SU-DHL-6 (cell line): ENCODE data around the gene AMMECR1.

Experiments
- H2AFZ ChIP-seq: fragments of 200-600 bp; sonication (generic); 2 replicates; pipeline ENCODE4 v1.6.1; 2014; ENCODE audit warnings: low read depth, mild to moderate bottlenecking, moderate library complexity, mixed read lengths, antibody characterized with exemption, low read length; ENCODE audit not compliant: severe bottlenecking
- H3F3A ChIP-seq: fragments of 200-600 bp; shearing (Covaris generic); 2 replicates; pipeline ENCODE4 v1.6.0; 2016; ENCODE audit warnings: antibody characterized with exemption, mild to moderate bottlenecking; ENCODE audit not compliant: insufficient read depth
- H3K27ac ChIP-seq: fragments of 200-600 bp; sonication (generic); 2 replicates; pipeline ENCODE4 v1.5.1; 2016; ENCODE audit warnings: low read depth, mild to moderate bottlenecking, low read length, moderate library complexity, mixed read lengths
- H3K27me3 ChIP-seq: fragments of 200-600 bp; sonication (generic), shearing (Covaris generic); 2 replicates; pipeline ENCODE4 v1.6.0; 2014; ENCODE audit warnings: mild to moderate bottlenecking, low read length
- H3K36me3 ChIP-seq: fragments of 200-600 bp; sonication (generic); 2 replicates; pipeline ENCODE4 v1.6.1; 2014; ENCODE audit warnings: mild to moderate bottlenecking, low read length, mixed read lengths
- H3K4me2 ChIP-seq: fragments of 300-600, 200-600 bp; shearing (Covaris generic), sonication (generic); 2 replicates; pipeline ENCODE4 v1.6.0; 2014; ENCODE audit warnings: low read length, low read depth, mild to moderate bottlenecking; ENCODE audit not compliant: poor library complexity, severe bottlenecking
- H3K4me3 ChIP-seq: fragments of 200-600 bp; sonication (generic); 2 replicates; pipeline ENCODE4 v1.5.1; 2014; ENCODE audit warnings: antibody characterized with exemption, low read length, mild to moderate bottlenecking, mixed read lengths; ENCODE audit not compliant: insufficient read depth, poor library complexity, severe bottlenecking
- H3K79me2 ChIP-seq: fragments of 200-600 bp; sonication (generic); 2 replicates; pipeline ENCODE4 v1.6.1; 2014; ENCODE audit warnings: mild to moderate bottlenecking, low read length, moderate library complexity; ENCODE audit not compliant: insufficient read depth
- H3K9ac ChIP-seq: fragments of 200-600 bp; sonication (generic); 2 replicates; pipeline ENCODE4 v1.7.0; 2014; ENCODE audit warnings: mild to moderate bottlenecking, low read length
- H3K9me2 ChIP-seq: fragments of 200-600 bp; sonication (generic); replicated peaks from 2 replicates; pipeline ENCODE4 v1.6.1; 2014; ENCODE audit warnings: low read length; ENCODE audit not compliant: insufficient read depth
- H3K9me3 ChIP-seq: fragments of 200-600 bp; sonication (generic); 2 replicates; pipeline ENCODE4 v1.6.1; 2014; ENCODE audit warnings: low read length, mixed read lengths; ENCODE audit not compliant: insufficient read depth
- H4K20me1 ChIP-seq: fragments of 200-600 bp; sonication (generic); 2 replicates; pipeline ENCODE4 v1.6.1; 2014; ENCODE audit warnings: low read depth, mild to moderate bottlenecking, antibody characterized with exemption, low read length, moderate library complexity, mixed read lengths
- EZH2phosphoT487 ChIP-seq: fragments of 200-600 bp; sonication (generic), shearing (Covaris generic); conservative IDR thresholded peaks from 2 replicates; pipeline ENCODE4 v1.6.1; 2018; ENCODE audit warnings: mild to moderate bottlenecking, antibody characterized with exemption, low read length, moderate library complexity, mixed read lengths
- TF ChIP-seq, protein P1 (sequence below): fragments of 200-600 bp; sonication (generic); IDR thresholded peaks from one replicate; pipeline ENCODE4 v1.5.1; 2017; ENCODE audit warnings: antibody characterized with exemption, mild to moderate bottlenecking, low read length, moderate library complexity; ENCODE audit not compliant: insufficient read depth, poor library complexity, severe bottlenecking

AMMECR1 gene

DNA sequence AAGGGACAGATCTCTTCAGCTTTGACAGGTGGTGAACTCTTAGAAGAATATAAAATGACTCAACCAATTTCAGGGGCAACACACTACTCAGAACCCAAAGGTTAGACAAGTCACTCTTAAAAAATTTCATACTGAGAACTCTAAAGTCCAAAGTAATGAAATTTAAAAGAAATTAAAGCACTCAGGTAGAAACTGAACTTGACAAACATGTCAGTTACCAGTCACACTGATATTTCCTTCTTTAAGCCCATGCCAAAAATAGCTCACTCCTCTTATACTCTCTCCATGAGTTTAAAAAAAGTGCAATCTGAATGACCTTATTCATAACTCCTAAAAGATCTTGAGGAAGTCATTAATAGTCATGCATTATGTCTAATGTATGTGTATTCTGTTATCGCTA, 40.3 kb downstream of the AMMECR1 start:
- Histone ChIP-seq H3K27me3 (no peaks in the 10 kb centered on the region), H3K9me2 (no peaks in the 10 kb centered on the region), H3K79me2 (0 out of 2 replicates have a peak, but pooled peaks cover 3% of the 10 kb centered on the region), H3K4me3 (no peak overlapping the region), H3K27ac (no peak overlapping the region), H3K36me3 (no peaks in the 10 kb centered on the region), H3K9ac (no peak overlapping the region), H4K20me1 (no peaks in the 10 kb centered on the region), H3K9me3 (no peaks in the 10 kb centered on the region), H3F3A (no peaks in the 10 kb centered on the region), H2AFZ (no peak overlapping the region), H3K4me2 (no peak overlapping the region)
- no peak for TF ChIP-seq EZH2phosphoT487
- TF ChIP-seq, protein P1, sequence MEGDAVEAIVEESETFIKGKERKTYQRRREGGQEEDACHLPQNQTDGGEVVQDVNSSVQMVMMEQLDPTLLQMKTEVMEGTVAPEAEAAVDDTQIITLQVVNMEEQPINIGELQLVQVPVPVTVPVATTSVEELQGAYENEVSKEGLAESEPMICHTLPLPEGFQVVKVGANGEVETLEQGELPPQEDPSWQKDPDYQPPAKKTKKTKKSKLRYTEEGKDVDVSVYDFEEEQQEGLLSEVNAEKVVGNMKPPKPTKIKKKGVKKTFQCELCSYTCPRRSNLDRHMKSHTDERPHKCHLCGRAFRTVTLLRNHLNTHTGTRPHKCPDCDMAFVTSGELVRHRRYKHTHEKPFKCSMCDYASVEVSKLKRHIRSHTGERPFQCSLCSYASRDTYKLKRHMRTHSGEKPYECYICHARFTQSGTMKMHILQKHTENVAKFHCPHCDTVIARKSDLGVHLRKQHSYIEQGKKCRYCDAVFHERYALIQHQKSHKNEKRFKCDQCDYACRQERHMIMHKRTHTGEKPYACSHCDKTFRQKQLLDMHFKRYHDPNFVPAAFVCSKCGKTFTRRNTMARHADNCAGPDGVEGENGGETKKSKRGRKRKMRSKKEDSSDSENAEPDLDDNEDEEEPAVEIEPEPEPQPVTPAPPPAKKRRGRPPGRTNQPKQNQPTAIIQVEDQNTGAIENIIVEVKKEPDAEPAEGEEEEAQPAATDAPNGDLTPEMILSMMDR, result no peak

DNA sequence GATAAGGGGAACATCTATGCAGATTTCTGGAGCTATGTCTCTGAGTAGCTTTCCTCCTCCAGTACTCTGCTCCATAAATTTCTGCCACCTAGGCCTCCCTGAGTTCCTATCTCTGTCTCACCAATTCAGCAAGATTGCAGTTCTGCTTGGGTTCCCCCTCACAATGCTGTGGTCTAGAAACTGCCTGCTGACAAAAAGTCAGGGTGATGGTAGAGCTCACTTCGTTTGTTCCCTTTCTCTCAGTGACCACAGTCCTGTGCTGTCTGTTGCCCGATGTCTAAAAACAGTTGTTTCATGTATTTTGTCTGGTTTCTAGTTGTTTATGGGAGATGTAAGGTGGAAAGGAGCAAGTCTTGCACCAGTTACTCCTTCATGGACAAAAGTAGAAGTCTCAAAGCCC, 41.1 kb downstream of the AMMECR1 start:
- Histone ChIP-seq H3K4me3 (no peak overlapping the region), H3K79me2 (0 out of 2 replicates have a peak, but pooled peaks cover 3% of the 10 kb centered on the region), H3F3A (no peaks in the 10 kb centered on the region), H3K36me3 (no peaks in the 10 kb centered on the region), H3K9me2 (no peaks in the 10 kb centered on the region), H2AFZ (no peak overlapping the region), H3K9ac (no peak overlapping the region), H3K9me3 (no peaks in the 10 kb centered on the region), H3K27me3 (no peaks in the 10 kb centered on the region), H3K27ac (no peak overlapping the region), H4K20me1 (no peaks in the 10 kb centered on the region), H3K4me2 (no peak overlapping the region)
- TF ChIP-seq, protein P1, result no peak
- TF ChIP-seq EZH2phosphoT487, result no peak

DNA sequence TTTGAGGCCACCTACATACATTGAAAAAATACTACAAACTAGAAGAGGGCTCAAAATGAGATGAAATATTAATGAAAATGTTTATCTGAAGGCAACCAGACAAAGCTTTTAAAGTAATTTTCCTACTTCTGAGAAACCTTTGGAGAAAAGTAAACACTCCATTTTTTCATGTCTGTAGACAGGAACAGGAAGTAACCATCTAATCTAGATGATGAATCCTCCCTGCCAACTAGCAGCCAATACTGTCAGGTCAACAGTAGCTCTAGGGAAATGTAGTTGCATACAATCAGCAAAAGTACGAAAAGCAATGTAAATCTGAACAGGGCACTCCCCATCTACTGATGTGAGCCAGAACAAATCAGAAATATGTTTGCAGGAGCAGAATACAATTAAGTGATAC, 49.0 kb downstream of the AMMECR1 start:
- Histone ChIP-seq H3K27ac (no peak overlapping the region), H4K20me1 (no peaks in the 10 kb centered on the region), H3K4me3 (no peak overlapping the region), H3K36me3 (no peaks in the 10 kb centered on the region), H3K9me3 (no peaks in the 10 kb centered on the region), H3K9ac (no peak overlapping the region), H3F3A (no peaks in the 10 kb centered on the region), H3K79me2 (no peaks in the 10 kb centered on the region), H3K9me2 (no peaks in the 10 kb centered on the region), H3K27me3 (no peaks in the 10 kb centered on the region), H2AFZ (no peak overlapping the region), H3K4me2 (no peak overlapping the region)
- no peak for TF ChIP-seq EZH2phosphoT487

DNA sequence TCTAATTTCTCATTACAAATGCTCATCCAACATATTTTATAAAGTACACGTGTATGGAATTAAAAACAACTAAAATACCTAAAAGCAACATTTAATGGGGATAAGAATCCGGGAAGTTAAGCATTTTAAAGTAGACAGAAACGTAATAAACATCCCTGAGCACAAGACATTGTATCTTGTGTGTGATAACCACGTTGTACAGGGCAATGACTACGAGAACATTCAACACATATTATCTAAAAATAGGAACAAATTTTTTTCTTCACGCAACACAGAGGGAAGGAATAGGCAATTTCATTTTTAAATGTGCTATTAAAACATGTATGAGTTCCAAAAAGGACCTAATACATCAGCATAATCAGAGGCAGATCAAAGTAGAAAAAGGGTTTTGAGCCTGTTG, 49.5 kb downstream of the AMMECR1 start:
- Histone ChIP-seq H3K27me3 (no peaks in the 10 kb centered on the region), H3K9ac (no peak overlapping the region), H3K4me2 (no peak overlapping the region), H3F3A (no peaks in the 10 kb centered on the region), H3K9me2 (no peaks in the 10 kb centered on the region), H2AFZ (no peak overlapping the region), H3K79me2 (no peaks in the 10 kb centered on the region), H3K36me3 (no peaks in the 10 kb centered on the region), H3K9me3 (no peaks in the 10 kb centered on the region), H3K27ac (no peak overlapping the region), H4K20me1 (no peaks in the 10 kb centered on the region), H3K4me3 (no peak overlapping the region)
- TF ChIP-seq EZH2phosphoT487, result no peak
- TF ChIP-seq, protein P1, result no peak
